ENCODE data around the gene NINJ2. TPM values are rescaled to one million over a fixed set of nuclear protein-coding genes. Genes with fewer than 3 reads are reported as not detected.
"Not testable (repeated sequence)": the region's sequence is repeated elsewhere in the genome, so short reads cannot be mapped to it uniquely, and the experiment has no call there.

Gene NINJ2
- total and polyA plus RNA-seq, 3 experiments from 2014 or later = 3.3 to 47.1 (median 4.2) TPM

DNA sequence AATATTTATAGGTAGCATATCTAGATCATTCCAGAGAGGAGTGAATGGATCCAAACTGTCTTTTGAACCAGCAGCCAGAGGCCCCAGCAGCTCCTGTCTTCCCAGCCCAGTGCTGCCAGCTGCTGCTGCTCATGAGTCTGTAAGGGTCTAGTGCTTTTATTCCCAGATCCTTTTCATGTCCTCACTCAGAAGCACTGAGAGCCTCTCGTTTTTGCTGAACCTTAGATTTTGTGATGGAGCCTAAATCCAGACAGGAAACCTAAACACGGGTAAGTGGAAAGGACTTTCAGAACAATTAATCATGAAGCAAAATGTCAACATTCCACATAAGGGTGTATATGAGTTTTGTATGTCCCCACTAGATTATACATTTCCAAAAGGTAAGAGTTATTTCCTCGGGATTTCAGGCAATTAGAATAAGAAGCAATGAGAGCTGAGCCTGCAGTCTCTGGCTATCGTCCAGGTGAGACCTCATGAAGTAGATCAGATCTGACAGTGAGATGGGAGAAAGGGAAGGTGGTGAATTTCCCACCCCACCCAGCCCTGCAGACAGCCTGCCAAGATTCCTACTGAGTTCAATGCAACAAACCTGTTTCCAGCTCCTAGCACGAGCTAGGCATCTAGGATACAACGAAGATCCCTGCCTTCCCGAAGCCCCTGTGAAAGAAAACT lies 84.4 kb downstream of the NINJ2 start:
- peaks cover 14% of the 10 kb centered on the region for H3K4me1 ChIP-seq (ENCODE audit: insufficient read depth, low read length)
- H3K27me3 ChIP-seq (ENCODE audit: insufficient read depth, low read length, poor library complexity, severe bottlenecking) = no peaks in the 10 kb centered on the region
- no peak for DNase-seq
- Mint-ChIP-seq H3K27me3 (peaks cover 0 to 2% of the 10 kb centered on the region in 2 donors), H3K4me3 (no peak overlapping the region), H3K36me3 (no peaks in the 10 kb centered on the region), H3K4me1 (peaks cover 9 to 21% (median 16%) of the 10 kb centered on the region in 3 donors), H3K27ac (peak overlapping the region in 2 of 8 donors; percentile 54 to 72), H3K9me3 (no peaks in the 10 kb centered on the region)
- no peak overlapping the region for H3K4me3 ChIP-seq (ENCODE audit: low read length)
- CTCF ChIA-PET = interaction anchor here (0.6 kb wide), 1 partner anchor 236 kb away, joined by 5 read pairs; no protein-coding TSS in a partner anchor
- H3K27ac ChIP-seq (ENCODE audit: low read depth, low read length) = no peak overlapping the region
- no peaks in the 10 kb centered on the region for H3K36me3 ChIP-seq (ENCODE audit: insufficient read depth, low read length)
- H3K9me3 ChIP-seq (ENCODE audit: low read length) = no peaks in the 10 kb centered on the region
- POLR2A ChIA-PET = interaction anchor here (0.6 to 0.7 kb wide), 2 partner anchors 10 to 99 kb away, joined by 3 read pairs; no protein-coding TSS in a partner anchor

GRCh38 chr12:577994-578747 lies 85.1 kb downstream of the NINJ2 start:
- H3K4me3 ChIP-seq (ENCODE audit: low read length); H3K27ac Mint-ChIP-seq; DNase-seq; H3K27ac ChIP-seq (ENCODE audit: low read depth, low read length); H3K27me3 Mint-ChIP-seq; H3K27me3 ChIP-seq (ENCODE audit: insufficient read depth, low read length, poor library complexity, severe bottlenecking); H3K4me3 Mint-ChIP-seq; H3K9me3 ChIP-seq (ENCODE audit: low read length); H3K36me3 ChIP-seq (ENCODE audit: insufficient read depth, low read length); H3K9me3 Mint-ChIP-seq; H3K36me3 Mint-ChIP-seq; POLR2A ChIA-PET: not testable (repeated sequence)
- H3K4me1 ChIP-seq (ENCODE audit: insufficient read depth, low read length) = peaks cover 14% of the 10 kb centered on the region
- CTCF ChIA-PET = interaction anchor here (0.6 kb wide), 1 partner anchor 236 kb away, joined by 5 read pairs; no protein-coding TSS in a partner anchor
- H3K4me1 Mint-ChIP-seq = peaks cover 9 to 21% (median 16%) of the 10 kb centered on the region in 3 donors

DNA sequence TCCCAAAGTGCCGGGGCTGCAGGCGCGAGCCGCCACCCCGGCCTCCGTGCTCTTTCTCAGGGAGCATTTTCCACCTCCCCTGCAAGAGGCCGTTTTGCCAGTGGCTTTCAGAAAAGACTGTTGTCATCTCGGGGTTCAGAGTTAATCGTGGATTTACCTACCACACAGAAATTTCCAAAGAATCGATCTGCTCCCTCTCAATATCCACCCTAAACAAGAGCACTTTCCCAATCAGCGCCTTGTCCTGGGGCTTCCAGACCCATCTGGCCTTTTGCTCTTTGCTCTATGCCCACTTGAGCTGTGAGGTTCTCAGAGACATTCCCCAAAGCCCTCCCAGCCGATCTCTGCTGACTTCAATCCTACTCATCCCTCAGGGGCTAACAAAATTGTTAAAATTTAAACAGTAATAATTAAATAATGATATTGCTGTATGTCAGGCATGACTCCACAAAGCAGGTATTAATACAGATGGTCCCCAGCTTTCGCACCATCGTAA lies 86.6 kb downstream of the NINJ2 start:
- Mint-ChIP-seq H3K4me1 (peaks cover 13 to 21% (median 16%) of the 10 kb centered on the region in 3 donors), H3K9me3 (no peaks in the 10 kb centered on the region), H3K27ac (peak overlapping the region in 5 of 8 donors; percentile 13 to 66 (median 43)), H3K4me3 (peak overlapping the region in 5 of 7 donors; percentile 35 to 63 (median 49)), H3K36me3 (no peaks in the 10 kb centered on the region), H3K27me3 (peaks cover 0 to 2% of the 10 kb centered on the region in 2 donors)
- peak overlapping the region; percentile 30 for H3K4me3 ChIP-seq (ENCODE audit: low read length)
- H3K36me3 ChIP-seq (ENCODE audit: insufficient read depth, low read length) = no peaks in the 10 kb centered on the region
- POLR2A ChIA-PET = interaction anchor here (0.7 to 1.5 kb wide), 2 partner anchors 175 to 180 kb away, joined by 3 to 7 read pairs; partner anchors contain the start of gene WNK1
- H3K9me3 ChIP-seq (ENCODE audit: low read length) = no peaks in the 10 kb centered on the region
- H3K27me3 ChIP-seq (ENCODE audit: insufficient read depth, low read length, poor library complexity, severe bottlenecking) = no peaks in the 10 kb centered on the region
- no peak for DNase-seq
- peaks cover 14% of the 10 kb centered on the region for H3K4me1 ChIP-seq (ENCODE audit: insufficient read depth, low read length)
- CTCF ChIA-PET = interaction anchor here (0.7 to 4.3 kb wide), 51 partner anchors 10 to 1006 kb away, joined by 3 to 66 read pairs (median 4); partner anchors contain the start of genes RAD52 and WNK1
- no peak overlapping the region for H3K27ac ChIP-seq (ENCODE audit: low read depth, low read length)

- CTCF ChIA-PET = interaction anchor here (0.8 to 4.3 kb wide), 53 partner anchors 10 to 1007 kb away, joined by 3 to 66 read pairs (median 4); partner anchors contain the start of genes RAD52 and WNK1
- no peaks in the 10 kb centered on the region for H3K9me3 Mint-ChIP-seq
- Histone ChIP-seq H3K9me3 (ENCODE audit: low read length) (no peaks in the 10 kb centered on the region), H3K4me3 (ENCODE audit: low read length) (peak overlapping the region; percentile 30), H3K27me3 (ENCODE audit: insufficient read depth, low read length, poor library complexity, severe bottlenecking) (no peaks in the 10 kb centered on the region), H3K36me3 (ENCODE audit: insufficient read depth, low read length) (no peaks in the 10 kb centered on the region), H3K27ac (ENCODE audit: low read depth, low read length) (no peak overlapping the region), H3K4me1 (ENCODE audit: insufficient read depth, low read length) (peaks cover 14% of the 10 kb centered on the region)
- POLR2A ChIA-PET = interaction anchor here (0.7 to 1.5 kb wide), 3 partner anchors 67 to 180 kb away, joined by 3 to 7 read pairs (median 3); partner anchors contain the start of gene WNK1
- peaks cover 0 to 2% of the 10 kb centered on the region in 2 donors for H3K27me3 Mint-ChIP-seq
- no peaks in the 10 kb centered on the region for H3K36me3 Mint-ChIP-seq
- H3K27ac Mint-ChIP-seq = peak overlapping the region in 5 of 8 donors; percentile 51 to 79 (median 68)
- peak overlapping the region; percentile 38 to 85 (median 64) for H3K4me3 Mint-ChIP-seq
- peaks cover 13 to 21% (median 16%) of the 10 kb centered on the region in 3 donors for H3K4me1 Mint-ChIP-seq
- DNase-seq = peak; percentile 76 to 82 (median 79)
These were observed 87.2 kb downstream of the NINJ2 start for GRCh38 chr12:575948-576614.

DNA sequence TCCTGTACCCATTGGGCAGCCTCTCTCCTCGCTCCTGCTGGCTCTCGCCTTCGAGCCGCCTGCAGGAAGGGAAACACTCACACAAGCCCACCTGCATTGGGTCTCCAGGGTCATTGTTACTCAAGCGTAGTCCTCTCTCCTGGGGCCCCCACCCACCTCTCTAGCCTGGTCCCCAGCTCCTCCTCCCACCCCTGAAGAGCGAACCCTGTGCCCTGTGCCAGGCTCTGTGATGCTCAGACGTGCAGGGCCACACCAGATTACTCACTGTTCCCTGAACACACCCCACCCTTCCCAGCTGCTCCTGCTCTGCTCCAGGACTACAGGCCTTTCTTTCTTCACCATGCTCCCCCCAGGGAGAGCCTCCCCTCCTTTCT lies 88.1 kb downstream of the NINJ2 start:
- Mint-ChIP-seq H3K9me3 (no peaks in the 10 kb centered on the region), H3K4me1 (peaks cover 13 to 21% (median 16%) of the 10 kb centered on the region in 3 donors), H3K27ac (no peak overlapping the region), H3K4me3 (peak overlapping the region in 1 of 7 donors; percentile 44), H3K36me3 (no peaks in the 10 kb centered on the region), H3K27me3 (peaks cover 0 to 2% of the 10 kb centered on the region in 2 donors)
- H3K4me1 ChIP-seq (ENCODE audit: insufficient read depth, low read length) = peaks cover 17% of the 10 kb centered on the region
- no peak overlapping the region for H3K4me3 ChIP-seq (ENCODE audit: low read length)
- DNase-seq = no peak
- no peaks in the 10 kb centered on the region for H3K36me3 ChIP-seq (ENCODE audit: insufficient read depth, low read length)
- H3K9me3 ChIP-seq (ENCODE audit: low read length) = no peaks in the 10 kb centered on the region
- no peaks in the 10 kb centered on the region for H3K27me3 ChIP-seq (ENCODE audit: insufficient read depth, low read length, poor library complexity, severe bottlenecking)
- CTCF ChIA-PET = interaction anchor here (1.1 to 4.3 kb wide), 19 partner anchors 10 to 518 kb away, joined by 3 to 66 read pairs (median 5); partner anchors contain the start of genes RAD52 and WNK1
- POLR2A ChIA-PET = interaction anchor here (1.0 to 1.5 kb wide), 2 partner anchors 68 to 176 kb away, joined by 3 to 7 read pairs; partner anchors contain the start of gene WNK1
- no peak overlapping the region for H3K27ac ChIP-seq (ENCODE audit: low read depth, low read length)

GRCh38 chr12:574475-575128 lies 88.6 kb downstream of the NINJ2 start:
- no peaks in the 10 kb centered on the region for H3K9me3 Mint-ChIP-seq
- Histone ChIP-seq H3K9me3 (ENCODE audit: low read length) (no peaks in the 10 kb centered on the region), H3K36me3 (ENCODE audit: insufficient read depth, low read length) (no peaks in the 10 kb centered on the region), H3K4me3 (ENCODE audit: low read length) (no peak overlapping the region), H3K27ac (ENCODE audit: low read depth, low read length) (no peak overlapping the region), H3K4me1 (ENCODE audit: insufficient read depth, low read length) (peaks cover 20% of the 10 kb centered on the region), H3K27me3 (ENCODE audit: insufficient read depth, low read length, poor library complexity, severe bottlenecking) (no peaks in the 10 kb centered on the region)
- peak overlapping the region in 1 of 8 donors; percentile 24 for H3K27ac Mint-ChIP-seq
- CTCF ChIA-PET = interaction anchor here (0.9 to 4.3 kb wide), 8 partner anchors 9 to 376 kb away, joined by 3 to 66 read pairs (median 14); partner anchors contain the start of genes RAD52 and WNK1
- no peak for DNase-seq
- H3K27me3 Mint-ChIP-seq = peaks cover 0 to 2% of the 10 kb centered on the region in 2 donors
- no peaks in the 10 kb centered on the region for H3K36me3 Mint-ChIP-seq
- POLR2A ChIA-PET = no interaction called here
- peak overlapping the region in 1 of 7 donors; percentile 44 for H3K4me3 Mint-ChIP-seq
- peaks cover 15 to 24% (median 20%) of the 10 kb centered on the region in 3 donors for H3K4me1 Mint-ChIP-seq

- ChIA-PET POLR2A (interaction anchor here (0.6 to 0.7 kb wide), 3 partner anchors 158 to 1112 kb away, joined by 4 to 6 read pairs (median 6); no protein-coding TSS in a partner anchor), CTCF (interaction anchor here (0.9 to 4.3 kb wide), 4 partner anchors 177 to 243 kb away, joined by 3 to 66 read pairs (median 6); partner anchors contain the start of gene WNK1)
- H3K4me3 ChIP-seq (ENCODE audit: low read length) = no peak overlapping the region
- Mint-ChIP-seq H3K36me3 (no peaks in the 10 kb centered on the region), H3K27me3 (no peaks in the 10 kb centered on the region), H3K4me1 (peaks cover 23 to 35% (median 31%) of the 10 kb centered on the region in 3 donors), H3K27ac (no peak overlapping the region), H3K9me3 (no peaks in the 10 kb centered on the region), H3K4me3 (peak overlapping the region in 1 of 7 donors; percentile 30)
- H3K27me3 ChIP-seq (ENCODE audit: insufficient read depth, low read length, poor library complexity, severe bottlenecking) = no peaks in the 10 kb centered on the region
- peak in 1 of 5 donors; percentile 6 for DNase-seq
- no peaks in the 10 kb centered on the region for H3K9me3 ChIP-seq (ENCODE audit: low read length)
- no peak overlapping the region for H3K27ac ChIP-seq (ENCODE audit: low read depth, low read length)
- H3K36me3 ChIP-seq (ENCODE audit: insufficient read depth, low read length) = no peaks in the 10 kb centered on the region
- H3K4me1 ChIP-seq (ENCODE audit: insufficient read depth, low read length) = peaks cover 29% of the 10 kb centered on the region
These were observed 90.0 kb downstream of the NINJ2 start for GRCh38 chr12:573232-573631.
